Right ventricle myocardium superior (tissue), 1 donor: ENCODE measurements around the gene KLF16. TPM values are rescaled to one million over a fixed set of nuclear protein-coding genes. Genes with fewer than 3 reads are reported as not detected.

Experiments
- ATAC-seq: fragments of 200-7000 bp; cut with Tn5 transposase; one replicate; pipeline ENCODE4 v1.9.1; 2020; ENCODE audit warnings: mild to moderate bottlenecking; ENCODE audit not compliant: poor library complexity
- DNase-seq: peaks from one replicate; pipeline ENCODE4 v3.0.0-alpha.2; 2020
- intact Hi-C: fragments of 100-400 bp; cut with DNase I; formaldehyde crosslinking; loops from one replicate; pipeline ENCODE4 v1.11.2; 2022
- total RNA-seq: library from RNA; stranded (reverse); fragmentation: NEBNext Ultra II Directional; extraction: Animal tissue kit (Norgen Biotek cat#: 25700); gene quantifications from one replicate; pipeline ENCODE4 v1.2.1, GENCODE V29; 2021
- donor health status: DM: no; HTN: yes; CAD: no; lungs with severe emphysema.

KLF16 gene
- total RNA-seq, 1 donor from 2014 or later: 6.2 TPM

GRCh38 chr19:1873524-1874473 lies 10.4 kb upstream of the KLF16 start:
- DNase-seq (peak; percentile 76), ATAC-seq (peak; percentile 31)
- intact Hi-C loops: no loop called here

GRCh38 chr19:1872807-1873523 lies 9.6 kb upstream of the KLF16 start:
- no peak for ATAC-seq
- DNase-seq: no peak
- intact Hi-C loops: no loop called here

DNA sequence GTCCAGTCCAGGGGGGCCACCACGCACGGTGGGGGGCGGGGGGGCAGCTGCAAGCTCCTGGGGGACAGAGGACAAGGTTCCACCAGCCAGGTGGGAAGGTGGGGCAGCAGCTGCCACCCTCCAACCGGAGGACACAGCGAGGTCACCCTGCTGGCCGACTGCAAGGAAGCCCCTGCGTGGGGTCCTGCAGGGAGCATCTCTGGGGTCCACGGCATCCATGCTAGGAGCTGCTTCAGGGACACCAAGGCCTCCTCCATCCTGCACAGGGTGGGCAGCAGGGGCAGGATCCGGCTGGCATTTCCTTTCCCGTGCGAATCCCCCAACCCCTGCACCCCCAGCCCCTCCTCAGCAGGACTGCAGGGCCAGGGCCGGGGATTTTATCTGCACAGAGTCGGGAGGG lies 8.3 kb upstream of the KLF16 start:
- intact Hi-C loops: no loop called here
- DNase-seq (no peak), ATAC-seq (no peak)

- DNase-seq (no peak), ATAC-seq (no peak)
- intact Hi-C loops: no loop called here
Measured at GRCh38 chr19:1871140-1871597, 7.8 kb upstream of the KLF16 start.

GRCh38 chr19:1868971-1869370 lies 5.6 kb upstream of the KLF16 start:
- no peak for DNase-seq
- intact Hi-C loops: no loop called here
- no peak for ATAC-seq

DNA sequence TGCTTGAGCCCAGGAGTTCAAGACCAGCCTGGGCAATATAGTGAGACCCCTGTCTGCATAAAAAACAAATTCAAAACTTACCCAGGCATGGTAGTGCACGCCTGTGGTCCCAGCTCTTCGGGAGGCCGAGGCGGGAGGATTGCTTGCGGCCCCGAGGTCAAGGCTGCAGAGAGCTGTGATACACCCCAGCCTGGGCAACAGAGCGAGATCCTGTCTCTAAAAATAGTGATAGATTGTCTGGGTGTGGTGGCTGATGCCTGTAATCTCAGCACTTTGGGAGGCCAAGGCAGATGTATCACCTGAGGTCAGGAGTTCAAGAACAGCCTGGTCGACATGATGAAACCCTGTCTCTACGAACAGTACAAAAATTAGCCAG lies 4.0 kb upstream of the KLF16 start:
- no peak for ATAC-seq
- DNase-seq: no peak
- intact Hi-C loops: no loop called here

DNA sequence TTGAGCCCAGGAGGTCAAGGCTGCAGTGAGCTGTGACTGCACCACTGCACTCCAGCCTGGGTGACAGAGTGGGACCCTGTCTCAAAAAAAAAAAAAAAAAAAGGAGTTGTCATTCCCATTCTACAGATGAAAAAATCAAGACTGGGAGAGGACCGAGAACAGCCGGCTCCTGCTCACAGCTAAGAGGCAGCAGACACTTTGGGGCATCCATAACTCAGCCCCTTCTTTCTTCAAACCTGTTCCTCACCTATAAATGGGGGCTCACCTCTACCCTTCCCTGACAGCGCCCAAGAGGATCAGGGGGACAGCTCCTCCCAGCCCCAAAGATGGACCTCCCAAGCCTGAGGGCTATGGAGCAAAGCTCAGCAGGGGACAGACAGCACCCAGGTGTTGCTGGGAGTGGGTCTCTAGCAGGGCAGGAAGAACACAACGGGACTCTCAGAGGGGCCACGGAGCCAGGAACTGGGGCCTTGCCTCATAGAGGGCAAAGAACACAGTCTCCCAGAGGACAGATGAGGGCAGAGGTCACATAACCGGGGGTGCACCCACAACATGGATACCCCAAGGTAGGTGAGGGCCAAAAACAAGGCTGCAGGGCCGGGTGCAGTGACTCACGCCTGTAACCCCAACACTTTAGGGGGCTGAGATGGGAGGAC lies 3.4 kb upstream of the KLF16 start:
- DNase-seq (no peak), ATAC-seq (no peak)
- intact Hi-C loops: no loop called here

DNA sequence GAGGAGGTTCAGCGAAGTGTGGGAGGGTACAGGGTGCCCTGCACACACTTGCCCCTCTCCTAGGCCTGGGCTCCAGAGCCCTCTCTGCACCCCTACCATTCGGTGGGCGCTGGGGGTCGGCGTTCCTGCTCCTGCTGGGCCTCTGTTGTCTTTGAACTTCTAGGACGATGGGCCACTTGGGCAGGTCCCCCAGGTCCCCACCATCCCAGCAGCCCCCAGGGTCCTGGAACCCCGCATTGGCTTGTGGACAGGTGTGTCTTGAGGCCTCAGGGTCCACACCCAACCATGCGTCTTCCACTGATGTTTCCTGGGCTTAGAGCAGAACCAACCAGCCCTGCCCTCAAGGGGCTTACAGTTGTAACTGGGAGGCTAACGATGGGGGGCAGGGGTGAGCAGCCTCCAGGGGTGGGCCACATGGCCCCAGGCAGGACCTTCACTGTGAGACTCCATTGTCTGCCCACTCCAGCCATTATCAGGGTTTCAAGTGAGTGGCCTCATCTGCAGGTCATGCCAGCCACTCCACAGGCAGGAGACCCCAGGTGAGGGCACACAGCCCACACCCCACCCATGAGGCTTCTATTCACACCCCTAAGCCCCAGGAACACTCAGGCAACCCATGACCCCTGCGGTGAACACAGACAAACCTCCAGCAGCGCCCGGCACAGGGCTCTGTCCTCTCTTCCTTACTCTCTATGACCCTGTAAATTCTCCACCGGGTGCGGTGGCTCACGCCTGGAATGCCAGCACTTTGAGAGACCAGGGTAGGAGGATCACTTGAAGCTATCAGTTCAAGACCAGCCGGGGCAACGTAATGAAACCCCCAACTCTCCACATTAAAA lies 2.0 kb upstream of the KLF16 start:
- DNase-seq: no peak
- intact Hi-C loops: no loop called here
- ATAC-seq: no peak

- peak; percentile 76 for ATAC-seq
- DNase-seq: peak; percentile 89
- intact Hi-C loops: no loop called here
Measured at GRCh38 chr19:1864480-1865171, 1.2 kb upstream of the KLF16 start.

- intact Hi-C loops: no loop called here
- ATAC-seq: peak; percentile 87
- DNase-seq: peak; percentile 93
Measured at GRCh38 chr19:1863638-1864479, 480 bp upstream of the KLF16 start.

GRCh38 chr19:1862424-1863327 lies 703 bp downstream of the KLF16 start:
- DNase-seq: no peak
- intact Hi-C loops: no loop called here

GRCh38 chr19:1862068-1862423 lies 1.3 kb downstream of the KLF16 start:
- intact Hi-C loops: no loop called here
- DNase-seq (no peak), ATAC-seq (no peak)

More at GRCh38 chr19:1862424-1863327, 703 bp downstream of the KLF16 start:
- no peak for ATAC-seq

DNA sequence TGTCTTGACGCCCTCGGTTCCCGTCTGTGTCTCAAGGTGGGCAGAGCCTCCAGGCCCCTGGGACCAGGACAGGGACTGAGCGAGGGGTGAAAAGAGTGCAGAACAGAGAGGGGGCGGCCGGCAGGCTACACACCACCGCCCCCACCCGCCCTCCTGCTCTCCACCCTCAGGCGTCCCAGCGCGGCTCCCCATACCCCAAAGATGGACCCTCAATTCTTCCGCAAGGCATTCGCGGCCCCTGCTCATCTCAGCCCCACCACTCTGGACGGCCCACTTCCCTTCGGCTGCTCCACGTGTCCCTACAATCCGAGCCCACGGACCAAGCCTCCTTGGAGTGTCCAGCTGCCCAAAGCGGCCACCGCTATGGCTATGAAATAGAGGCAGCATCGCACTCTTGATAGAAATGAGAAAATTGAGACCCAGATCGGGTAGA lies 1.8 kb downstream of the KLF16 start:
- no peak for DNase-seq
- no peak for ATAC-seq
- intact Hi-C loops: no loop called here

- intact Hi-C loops: no loop called here
- ATAC-seq (no peak), DNase-seq (no peak)
Measured at GRCh38 chr19:1860821-1861598, 2.4 kb downstream of the KLF16 start.

GRCh38 chr19:1860042-1860775 lies 3.2 kb downstream of the KLF16 start:
- no peak for ATAC-seq
- intact Hi-C loops: no loop called here

More at GRCh38 chr19:1860042-1860775, 3.2 kb downstream of the KLF16 start:
- DNase-seq: peak; percentile 71
